ENCODE measurements around the gene RNF215. TPM values are rescaled to one million over a fixed set of nuclear protein-coding genes. Genes with fewer than 3 reads are reported as not detected.

Gene RNF215
- total RNA-seq: 20.4 and 24.8 TPM in 2 replicates

GRCh38 chr22:30386960-30387827, at the start of gene RNF215:
Gene RNF215, minus strand, starts transcription at chr22:30387411. Its CDS starts 98 bp downstream, at chr22:30387313.

DNA sequence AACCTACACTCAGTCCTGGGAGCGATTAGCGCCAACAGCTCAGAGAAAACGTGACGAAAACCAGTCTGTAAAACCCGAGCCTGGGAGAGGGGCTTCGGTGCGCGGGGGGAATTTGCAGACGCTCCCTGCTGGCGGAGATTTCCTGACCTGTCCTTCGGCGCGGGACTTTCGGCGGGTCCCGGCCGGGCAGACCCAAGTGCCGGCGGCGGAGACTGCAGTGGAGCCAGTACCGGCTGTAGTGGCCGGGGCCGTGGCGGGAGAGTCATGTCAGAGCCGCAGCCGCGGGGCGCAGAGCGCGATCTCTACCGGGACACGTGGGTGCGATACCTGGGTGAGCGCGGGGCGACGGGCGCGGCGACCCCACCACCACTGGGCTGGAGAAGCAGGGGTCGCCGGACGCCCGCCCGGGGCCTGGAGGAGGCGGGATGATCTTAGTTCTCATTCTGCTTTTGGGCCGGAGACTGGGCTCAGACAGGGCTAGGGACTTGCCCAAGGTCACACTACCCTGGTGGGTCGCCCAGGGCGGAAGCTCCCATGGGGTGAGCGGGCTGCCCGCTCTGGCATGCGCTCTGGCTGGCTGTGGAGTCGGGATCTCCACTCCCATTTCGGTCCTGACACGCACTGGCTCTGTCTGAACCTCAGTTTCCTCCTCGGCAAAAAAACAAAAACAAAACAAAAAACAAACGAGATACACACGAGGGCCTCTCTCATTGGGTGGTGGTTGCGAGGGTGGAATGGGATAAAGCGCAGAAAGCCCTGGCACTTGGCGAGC, 38.6 kb upstream of the RNF215 start, which contains the start of gene MTFP1:
TSS of gene MTFP1 (plus strand) at position 153 of the 772 bp plus-strand sequence. CDS start at position 265, 112 bp downstream.

DNA sequence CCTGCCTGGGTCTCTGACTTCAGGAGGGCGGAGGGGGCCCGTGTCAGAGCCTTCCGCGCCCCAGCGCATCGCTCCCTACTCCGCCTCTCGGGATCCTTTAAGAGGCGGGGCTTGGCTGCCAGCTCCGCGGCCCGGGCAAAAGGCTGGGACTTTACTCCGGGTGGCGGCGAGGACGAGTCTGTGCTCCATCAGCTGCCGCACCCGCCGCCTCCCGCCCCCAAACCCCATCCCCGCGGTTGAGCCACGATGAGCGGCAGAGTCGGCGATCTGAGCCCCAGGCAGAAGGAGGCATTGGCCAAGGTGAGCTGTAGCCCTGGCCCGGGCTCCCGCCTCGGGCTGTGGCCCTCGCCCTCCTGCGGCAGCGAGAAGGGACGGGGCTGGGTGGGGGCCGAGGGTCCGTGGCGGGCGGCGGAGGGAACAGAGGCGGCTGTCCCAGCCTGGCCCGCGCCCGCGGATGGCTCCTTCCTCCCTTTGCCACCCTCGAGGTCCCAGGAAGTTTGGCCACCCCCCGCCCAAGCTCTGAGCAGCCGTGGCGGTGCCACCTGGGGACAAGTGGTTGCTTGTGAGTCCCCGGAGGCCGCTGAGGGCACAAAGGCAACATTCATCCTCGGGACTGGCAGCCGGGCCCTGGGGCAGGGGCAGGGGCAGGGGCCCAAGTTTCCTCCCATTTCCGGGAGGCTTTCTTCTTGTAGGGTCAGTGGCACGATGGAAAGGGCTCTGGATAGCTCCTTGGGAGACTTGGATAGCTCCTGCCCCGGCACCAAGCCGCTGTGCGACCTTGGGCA, 9.9 kb upstream of the RNF215 start, which contains the start of gene SEC14L2:
TSS of gene SEC14L2 (plus strand) at position 148 of the 785 bp plus-strand sequence. CDS start at position 247, 99 bp downstream.

DNA sequence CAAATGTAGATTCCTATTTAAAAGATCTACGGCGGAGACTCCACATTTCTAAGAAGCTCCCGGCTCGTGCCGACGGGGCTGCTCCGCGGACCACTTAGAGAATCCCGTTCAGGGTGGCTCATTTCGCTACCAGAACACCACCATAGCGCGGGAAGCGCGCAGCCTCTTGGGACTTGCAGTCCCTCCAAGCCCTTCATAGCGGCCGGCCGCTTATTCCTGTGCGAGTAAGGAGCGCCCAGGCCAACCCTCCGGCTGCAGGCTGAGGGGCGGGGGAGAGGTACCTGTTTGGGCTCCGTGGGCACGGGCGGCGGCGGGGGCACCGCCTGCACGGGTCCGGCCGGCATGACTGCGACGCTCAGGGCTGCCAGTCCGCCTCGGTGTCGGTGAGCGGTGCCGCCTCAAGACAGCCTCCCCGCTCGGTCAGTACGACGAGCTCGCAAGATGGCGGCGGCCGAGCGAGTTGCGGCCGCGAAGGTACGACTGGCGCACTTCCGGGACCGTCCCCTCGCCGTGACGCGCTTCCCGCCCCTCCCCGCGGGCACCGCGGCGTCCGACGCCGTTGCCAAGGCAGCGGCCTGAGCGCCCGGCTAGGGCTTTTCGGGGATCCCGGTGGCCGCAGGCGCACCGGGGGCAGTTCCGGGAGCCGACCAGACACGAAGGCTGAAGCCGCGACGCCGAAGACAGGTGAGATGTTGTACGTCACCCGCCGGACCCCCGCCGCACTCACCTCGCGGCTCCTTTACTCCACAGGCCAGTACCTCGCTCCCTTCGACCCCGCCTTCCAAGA, 30.6 kb downstream of the RNF215 start, which contains the start of the genes CCDC157 and SF3A1:
TSS of gene CCDC157 (plus strand) at position 559 of the 787 bp plus-strand sequence. CDS start 8,994 bp downstream, outside the sequence.
TSS of gene SF3A1 (minus strand) at position 446 of the 787 bp plus-strand sequence. CDS start at position 344, 102 bp downstream.

Other genes starting within 250 kb of the RNF215 start
- 0.36 and 2.0 TPM in 2 replicates for gene LIF, start 140.7 kb downstream of the RNF215 start, total RNA-seq
- gene OSM, start 120.6 kb downstream of the RNF215 start, total RNA-seq: not detected in 2 replicates
- 6.7 and 9.9 TPM in 2 replicates for gene CASTOR1, start 97.9 kb downstream of the RNF215 start, total RNA-seq
- 6.1 and 7.6 TPM in 2 replicates for gene TBC1D10A, start 60.5 kb downstream of the RNF215 start, total RNA-seq
- 23.3 and 28.0 TPM in 2 replicates for gene SF3A1, start 30.5 kb downstream of the RNF215 start, total RNA-seq
- 1.0 and 1.2 TPM in 2 replicates for gene CCDC157, start 30.4 kb downstream of the RNF215 start, total RNA-seq
- 17.6 and 29.0 TPM in 2 replicates for gene SEC14L2, start 9.6 kb upstream of the RNF215 start, total RNA-seq
- 31.8 and 32.6 TPM in 2 replicates for gene MTFP1, start 38.4 kb upstream of the RNF215 start, total RNA-seq
- not detected in 2 replicates for gene SEC14L3, start 84.6 kb upstream of the RNF215 start, total RNA-seq
- not detected in 2 replicates for gene SEC14L4, start 118.3 kb upstream of the RNF215 start, total RNA-seq
- under 0.01 TPM in 1 of 2 replicates, not detected in the other for gene SEC14L6, start 159.3 kb upstream of the RNF215 start, total RNA-seq
- under 0.01 TPM in 1 of 2 replicates, not detected in the other for gene GAL3ST1, start 187.3 kb upstream of the RNF215 start, total RNA-seq
- 97.1 and 115 TPM in 2 replicates for gene PES1, start 204.5 kb upstream of the RNF215 start, total RNA-seq
- gene TCN2, start 219.8 kb upstream of the RNF215 start, total RNA-seq: 30.9 and 40.7 TPM in 2 replicates
- 20.7 and 28.4 TPM in 2 replicates for gene SLC35E4, start 248.4 kb upstream of the RNF215 start, total RNA-seq

Measured in endothelial cell of coronary artery (primary cell).